WTC11 (cell line): ENCODE data around the gene C14orf93.

ENCODE experiments used
- AFF4 ChIP-seq: sonication (generic); formaldehyde crosslinking; IDR thresholded peaks from 2 replicates; pipeline ENCODE4 v1.8.1; 2023; ENCODE audit warnings: mild to moderate bottlenecking, missing genetic modification reagents, borderline replicate concordance
- CDX4 ChIP-seq: fragments of 250-450 bp; sonication (Bioruptor Pico); IDR thresholded peaks from 2 replicates; pipeline ENCODE4 v1.9.0; 2021; ENCODE audit warnings: moderate library complexity, mild to moderate bottlenecking, inconsistent platforms, borderline replicate concordance
- CREM ChIP-seq: sonication (generic); formaldehyde crosslinking; IDR thresholded peaks from 2 replicates; pipeline ENCODE4 v1.8.1; 2022; ENCODE audit warnings: mild to moderate bottlenecking, missing genetic modification reagents, moderate library complexity
- CTCF ChIP-seq: fragments of 200-600 bp; IDR thresholded peaks from 2 replicates; pipeline ENCODE4 v1.8.0; 2022; ENCODE audit warnings: antibody characterized with exemption
- E2F1 ChIP-seq: sonication (generic); formaldehyde crosslinking; IDR thresholded peaks from 2 replicates; pipeline ENCODE4 v1.8.0; 2022; ENCODE audit warnings: mild to moderate bottlenecking, missing genetic modification reagents
- EMX1 ChIP-seq: fragments of 250-450 bp; sonication (Bioruptor Pico); IDR thresholded peaks from 2 replicates; pipeline ENCODE4 v1.8.0; 2021; ENCODE audit warnings: mild to moderate bottlenecking
- ESRRA ChIP-seq: sonication (generic); formaldehyde crosslinking; IDR thresholded peaks from 2 replicates; pipeline ENCODE4 v1.8.1; 2022; ENCODE audit warnings: mild to moderate bottlenecking, missing genetic modification reagents, borderline replicate concordance
- FOXJ3 ChIP-seq: sonication (generic); formaldehyde crosslinking; IDR thresholded peaks from 2 replicates; pipeline ENCODE4 v1.9.0; 2021; ENCODE audit warnings: missing genetic modification reagents, mild to moderate bottlenecking, borderline replicate concordance
- HMGA2 ChIP-seq: fragments of 250-450 bp; sonication (Bioruptor Pico); IDR thresholded peaks from 2 replicates; pipeline ENCODE4 v1.4.0; 2021; ENCODE audit warnings: mild to moderate bottlenecking, moderate library complexity
- MAX ChIP-seq: sonication (generic); formaldehyde crosslinking; IDR thresholded peaks from 2 replicates; pipeline ENCODE4 v1.8.0; 2022; ENCODE audit warnings: mild to moderate bottlenecking, missing genetic modification reagents
- NFYB ChIP-seq: sonication (generic); formaldehyde crosslinking; conservative IDR thresholded peaks from 2 replicates; pipeline ENCODE4 v1.8.0; 2022; ENCODE audit warnings: low read depth, missing genetic modification reagents
- NR2C2 ChIP-seq: sonication (generic); formaldehyde crosslinking; IDR thresholded peaks from 2 replicates; pipeline ENCODE4 v1.8.0; 2022; ENCODE audit warnings: mild to moderate bottlenecking, missing genetic modification reagents
- TEAD4 ChIP-seq: sonication (generic); formaldehyde crosslinking; IDR thresholded peaks from 2 replicates; pipeline ENCODE4 v1.8.0; 2022; ENCODE audit warnings: mild to moderate bottlenecking, missing genetic modification reagents

- TF ChIP-seq CTCF (no peak), TEAD4 (CRISPR knock-in tag) (no peak), CREM (CRISPR knock-in tag) (no peak), AFF4 (CRISPR knock-in tag) (no peak), E2F1 (CRISPR knock-in tag) (no peak), ESRRA (CRISPR knock-in tag) (no peak), CDX4 (CRISPR knock-in tag) (no peak), NR2C2 (no peak), EMX1 (CRISPR knock-in tag) (no peak), MAX (CRISPR knock-in tag) (no peak), NFYB (CRISPR knock-in tag) (no peak), HMGA2 (no peak), FOXJ3 (CRISPR knock-in tag) (no peak)
Measured at GRCh38 chr14:23000860-23001259, 9.1 kb downstream of the C14orf93 start.
